VCaP (cell line): Measurements from ENCODE around the gene RAD51B.

ENCODE experiments used
- H3K27ac ChIP-seq: fragments of 450-650 bp; 2 replicates; pipeline ENCODE4 v1.5.1; 2017
- CTCF ChIP-seq: fragments of 450-650 bp; conservative IDR thresholded peaks from 2 replicates; pipeline ENCODE4 v1.5.1; 2017; ENCODE audit warnings: mild to moderate bottlenecking, moderate library complexity

Gene RAD51B

GRCh38 chr14:68611599-68611998, 792.0 kb downstream of the RAD51B start:
- peak overlapping the region; percentile 43 for H3K27ac ChIP-seq
- TF ChIP-seq CTCF: no peak

- no peak for TF ChIP-seq CTCF
Observed at GRCh38 chr14:68612049-68612448, 792.5 kb downstream of the RAD51B start.

GRCh38 chr14:68616221-68616902, 796.8 kb downstream of the RAD51B start:
- no peak for TF ChIP-seq CTCF
- no peak overlapping the region for H3K27ac ChIP-seq

More at GRCh38 chr14:68612049-68612448, 792.5 kb downstream of the RAD51B start:
- H3K27ac ChIP-seq: peak overlapping the region; percentile 43

- no peak overlapping the region for H3K27ac ChIP-seq
- TF ChIP-seq CTCF: no peak
Observed at GRCh38 chr14:68619790-68620574, 800.4 kb downstream of the RAD51B start.

- H3K27ac ChIP-seq: no peak overlapping the region
- no peak for TF ChIP-seq CTCF
Observed at GRCh38 chr14:68621400-68622365, 802.1 kb downstream of the RAD51B start.

DNA sequence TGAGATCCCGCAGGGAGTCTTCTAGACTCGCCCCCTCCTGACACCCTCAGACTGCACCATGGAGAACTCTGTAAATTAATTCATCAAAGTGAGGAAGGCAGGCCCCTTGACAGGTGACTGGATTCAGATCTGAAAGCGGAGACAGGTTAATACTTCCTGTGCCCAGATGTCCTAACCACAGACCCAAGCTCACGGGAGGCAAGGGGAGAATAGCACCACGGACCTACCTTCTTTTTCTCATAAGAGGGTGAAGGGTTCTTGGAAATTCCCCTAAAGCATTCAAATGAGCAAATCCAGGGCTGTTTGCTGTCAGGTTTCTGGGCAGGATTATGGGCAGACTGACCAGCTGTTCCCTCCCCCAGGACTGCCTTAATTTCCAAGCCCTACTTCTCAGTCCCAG, 803.3 kb downstream of the RAD51B start:
- TF ChIP-seq CTCF: no peak
- no peak overlapping the region for H3K27ac ChIP-seq

DNA sequence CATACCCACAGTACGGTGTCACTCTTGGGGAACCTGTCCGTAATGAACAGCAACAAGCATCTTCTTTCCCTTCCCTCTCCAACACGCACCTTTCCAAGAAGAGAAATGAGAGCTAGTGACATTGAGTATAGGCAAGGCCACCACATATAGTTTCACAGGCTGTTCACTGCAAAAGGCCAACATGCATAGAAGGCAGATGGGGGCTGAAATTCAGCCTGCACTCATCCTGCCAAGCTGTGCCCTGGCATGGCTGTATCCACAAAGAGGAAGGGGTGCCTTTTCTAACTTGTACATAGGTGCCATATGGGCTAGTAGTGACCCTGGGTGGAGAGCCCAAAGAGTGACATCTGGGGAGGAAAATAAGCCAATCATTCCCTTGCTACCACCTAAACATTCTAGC, 803.7 kb downstream of the RAD51B start:
- no peak overlapping the region for H3K27ac ChIP-seq
- TF ChIP-seq CTCF: no peak
